K562 (cell line): ENCODE results near the gene DGKA. TPM values are rescaled to one million over a fixed set of nuclear protein-coding genes. Genes with fewer than 3 reads are reported as not detected.
A peak's percentile ranks its signal among the peaks of the same experiment; 100 is the strongest.

Source experiments
- ARNT ChIP-seq, 2 experiments: fragments of 450-650 bp; IDR thresholded peaks; 2 replicates each; pipeline ENCODE4 v1.6.1; 2016; ENCODE audit warnings: mild to moderate bottlenecking in 1 of 2
- BHLHE40 ChIP-seq: IDR thresholded peaks from 2 replicates; pipeline ENCODE4 v1.6.1; 2011; ENCODE audit warnings: low read length, improper control_type of control experiment
- CBFB ChIP-seq: sonication (generic); formaldehyde crosslinking; IDR thresholded peaks from 2 replicates; pipeline ENCODE4 v1.4.0; 2020; ENCODE audit warnings: mild to moderate bottlenecking, missing genetic modification reagents
- CBX1 ChIP-seq: sonication (generic); IDR thresholded peaks from 2 replicates; pipeline ENCODE4 v1.6.1; 2016; ENCODE audit warnings: antibody characterized with exemption, low read depth, mild to moderate bottlenecking
- CBX2 ChIP-seq: fragments of 200-600 bp; sonication (generic); IDR thresholded peaks from one replicate; pipeline ENCODE4 v1.6.1; 2012; ENCODE audit warnings: mild to moderate bottlenecking, low read length, inconsistent platforms; ENCODE audit not compliant: insufficient read depth, poor library complexity, severe bottlenecking
- HNRNPL ChIP-seq: fragments of 200-400 bp; formaldehyde crosslinking; IDR thresholded peaks from 2 replicates; pipeline ENCODE4 v1.6.1; 2017; ENCODE audit warnings: low read depth, mild to moderate bottlenecking, low read length
- KLF10 ChIP-seq: fragments of 250-450 bp; sonication (Bioruptor Pico); IDR thresholded peaks from 2 replicates; pipeline ENCODE4 v1.6.1; 2021; ENCODE audit warnings: matching md5 sums
- MAFF ChIP-seq: IDR thresholded peaks from 2 replicates; pipeline ENCODE4 v1.6.1; 2012; ENCODE audit warnings: low read length, improper control_type of control experiment
- MTA1 ChIP-seq: fragments of 450-650 bp; IDR thresholded peaks from 2 replicates; pipeline ENCODE4 v1.6.1; 2017; ENCODE audit warnings: borderline replicate concordance
- PHB2 ChIP-seq: fragments of 450-650 bp; IDR thresholded peaks from 2 replicates; pipeline ENCODE4 v1.6.1; 2017; ENCODE audit warnings: low read depth
- POLR3G ChIP-seq: IDR thresholded peaks from 2 replicates; pipeline ENCODE4 v1.6.1; 2011; ENCODE audit not compliant: insufficient read length, insufficient replicate concordance; ENCODE audit errors: extremely low read depth
- PRMT5 ChIP-seq: sonication (generic); formaldehyde crosslinking; IDR thresholded peaks from 2 replicates; pipeline ENCODE4 v1.5.0; 2020; ENCODE audit warnings: missing genetic modification reagents
- RBM15 ChIP-seq: fragments of 200-400 bp; formaldehyde crosslinking; IDR thresholded peaks from 2 replicates; pipeline ENCODE4 v1.6.1; 2018; ENCODE audit warnings: mild to moderate bottlenecking, low read length, moderate library complexity; ENCODE audit not compliant: insufficient read depth
- SIRT6 ChIP-seq: IDR thresholded peaks from one replicate; pipeline ENCODE4 v1.6.1; 2012; ENCODE audit warnings: low read depth, mild to moderate bottlenecking, control low read depth, inconsistent platforms, low read length, moderate library complexity
- WHSC1 ChIP-seq: IDR thresholded peaks from one replicate; pipeline ENCODE4 v1.6.1; 2012; ENCODE audit warnings: low read length, control low read depth, inconsistent platforms
- ZBTB17 ChIP-seq: fragments of 450-650 bp; formaldehyde crosslinking; IDR thresholded peaks from 2 replicates; pipeline ENCODE4 v1.4.0; 2020; ENCODE audit warnings: mild to moderate bottlenecking
- ZKSCAN3 ChIP-seq: fragments of 250-450 bp; sonication (Bioruptor Pico); IDR thresholded peaks from 2 replicates; pipeline ENCODE4 v1.4.0; 2020
- ZNF354B ChIP-seq: fragments of 250-450 bp; sonication (Bioruptor Pico); IDR thresholded peaks from 2 replicates; pipeline ENCODE4 v1.4.0; 2020
- ZNF384 ChIP-seq: IDR thresholded peaks from 2 replicates; pipeline ENCODE4 v1.6.1; 2012; ENCODE audit warnings: low read depth, low read length, improper control_type of control experiment
- ZNF586 ChIP-seq: fragments of 450-650 bp; formaldehyde crosslinking; conservative IDR thresholded peaks from 2 replicates; pipeline ENCODE4 v1.4.0; 2020; ENCODE audit warnings: mild to moderate bottlenecking, moderate library complexity
- ZNF699 ChIP-seq: fragments of 250-450 bp; sonication (Bioruptor Pico); IDR thresholded peaks from 2 replicates; pipeline ENCODE4 v1.8.0; 2021; ENCODE audit warnings: mild to moderate bottlenecking, moderate library complexity; ENCODE audit not compliant: insufficient replicate concordance
- ZNF76 ChIP-seq: fragments of 250-450 bp; sonication (Bioruptor Pico); IDR thresholded peaks from 2 replicates; pipeline ENCODE4 v1.4.0; 2020; ENCODE audit warnings: mild to moderate bottlenecking, moderate library complexity, borderline replicate concordance
- polyA plus RNA-seq, 8 experiments: library from polyadenylated mRNA; depleted of rRNA in 4 of 8; stranded (reverse) in 5 of 8; unstranded in 3 of 8; fragments of >200 nt; fragmentation: Nextera tagmentation in 2 of 8; fragmentation: Illumina TruSeq in 1 of 8; extraction: Ambion mirVana in 2 of 8; extraction: Trizol in 1 of 8; gene quantifications; 2 replicates each; pipeline versions ENCODE4 v1.2.1 to v1.2.3, GENCODE V29; 2011 to 2014; ENCODE audit warnings: inconsistent platforms in 1 of 8, missing spikeins in 1 of 8
- total RNA-seq, 7 experiments: library from RNA; depleted of rRNA in 6 of 7; stranded (reverse); fragments of >200 nt in 6 of 7; fragmentation: Illumina TruSeq in 2 of 7; extraction: Trizol in 2 of 7; gene quantifications; 2 replicates each; pipeline versions ENCODE4 v1.2.1 to v1.2.3, GENCODE V29; 2011 to 2021; ENCODE audit warnings: low replicate concordance in 1 of 7
- TF ChIP-seq, protein P1 (sequence below): fragments of 250-450 bp; sonication (Bioruptor Pico); IDR thresholded peaks from 2 replicates; pipeline ENCODE4 v1.5.0; 2021; ENCODE audit warnings: mild to moderate bottlenecking, borderline replicate concordance
- TF ChIP-seq, protein P2 (sequence below), 2 experiments: fragments of 450-650 bp in 1 of 2; sonication (generic) in 1 of 2; formaldehyde crosslinking; conservative IDR thresholded peaks; 2 replicates each; pipeline versions ENCODE4 v1.4.0 to v1.8.1; 2020 to 2022; ENCODE audit warnings: mild to moderate bottlenecking in 1 of 2, missing genetic modification reagents in 1 of 2
- TF ChIP-seq, protein P3 (sequence below): fragments of 450-650 bp; conservative IDR thresholded peaks from 2 replicates; pipeline ENCODE4 v1.6.1; 2016; ENCODE audit warnings: missing genetic modification characterization, low read depth, mild to moderate bottlenecking, missing compliant biosample characterization, moderate library complexity
- TF ChIP-seq, protein P4 (sequence below): fragments of 450-650 bp; formaldehyde crosslinking; IDR thresholded peaks from 2 replicates; pipeline ENCODE4 v1.4.0; 2020; ENCODE audit warnings: mild to moderate bottlenecking

DGKA gene
- total and polyA plus RNA-seq, 9 of the 15 experiments (the other 6 are each of a cell fraction or from before 2014, with no cell fraction given): 3.4 to 12.4 (median 6.2) TPM

DNA sequence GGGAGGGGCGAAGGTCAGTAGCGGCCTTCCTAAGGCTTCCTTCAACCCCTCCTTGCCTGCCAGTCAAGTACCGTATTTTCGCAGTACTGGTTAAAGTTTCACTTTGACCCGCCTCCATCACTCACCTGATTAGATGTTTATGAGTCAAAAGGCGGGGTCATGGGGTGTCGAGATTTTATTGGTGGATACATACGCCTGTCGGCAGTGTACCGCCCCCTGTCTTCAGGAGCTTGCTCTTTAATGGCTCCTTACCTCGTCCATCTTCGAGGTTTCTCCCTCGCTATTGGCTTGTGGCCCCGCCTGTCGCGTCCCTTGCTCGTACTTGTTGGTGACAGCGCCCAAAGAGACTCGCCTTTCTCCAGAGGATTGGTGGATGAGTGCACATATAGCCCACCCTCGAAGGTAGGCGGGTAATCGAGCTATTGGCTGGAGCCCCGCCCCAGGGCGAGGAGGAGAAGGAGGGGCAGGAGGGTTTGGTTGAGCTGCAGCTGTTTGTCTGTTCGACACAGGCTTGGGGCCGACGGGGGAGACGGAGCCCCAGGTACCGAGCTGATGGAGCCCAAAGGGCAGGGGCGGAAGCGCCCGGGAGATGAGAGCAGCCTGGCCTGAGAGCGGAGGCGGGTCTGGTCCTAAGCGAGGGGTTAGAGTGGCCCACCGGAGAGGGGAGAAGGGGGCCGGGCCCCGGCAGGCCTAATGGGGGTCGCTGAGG, 42.8 kb downstream of the DGKA start, which contains the start of gene RAB5B (continued):
- TF ChIP-seq, protein P1, sequence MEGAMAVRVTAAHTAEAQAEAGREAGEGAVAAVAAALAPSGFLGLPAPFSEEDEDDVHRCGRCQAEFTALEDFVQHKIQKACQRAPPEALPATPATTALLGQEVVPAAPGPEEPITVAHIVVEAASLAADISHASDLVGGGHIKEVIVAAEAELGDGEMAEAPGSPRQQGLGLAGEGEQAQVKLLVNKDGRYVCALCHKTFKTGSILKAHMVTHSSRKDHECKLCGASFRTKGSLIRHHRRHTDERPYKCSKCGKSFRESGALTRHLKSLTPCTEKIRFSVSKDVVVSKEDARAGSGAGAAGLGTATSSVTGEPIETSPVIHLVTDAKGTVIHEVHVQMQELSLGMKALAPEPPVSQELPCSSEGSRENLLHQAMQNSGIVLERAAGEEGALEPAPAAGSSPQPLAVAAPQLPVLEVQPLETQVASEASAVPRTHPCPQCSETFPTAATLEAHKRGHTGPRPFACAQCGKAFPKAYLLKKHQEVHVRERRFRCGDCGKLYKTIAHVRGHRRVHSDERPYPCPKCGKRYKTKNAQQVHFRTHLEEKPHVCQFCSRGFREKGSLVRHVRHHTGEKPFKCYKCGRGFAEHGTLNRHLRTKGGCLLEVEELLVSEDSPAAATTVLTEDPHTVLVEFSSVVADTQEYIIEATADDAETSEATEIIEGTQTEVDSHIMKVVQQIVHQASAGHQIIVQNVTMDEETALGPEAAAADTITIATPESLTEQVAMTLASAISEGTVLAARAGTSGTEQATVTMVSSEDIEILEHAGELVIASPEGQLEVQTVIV (CRISPR knock-in tag): no peak
- no peak for TF ChIP-seq ZNF354B
- TF ChIP-seq RBM15: no peak
- no peak for TF ChIP-seq ZNF586 (CRISPR knock-in tag)
- TF ChIP-seq MTA1: peak; percentile 86
- no peak for TF ChIP-seq HNRNPL
- no peak for TF ChIP-seq PHB2
- no peak for TF ChIP-seq CBX2
- TF ChIP-seq ZNF384: 0 out of 2 replicates have a peak, but pooled peaks have one; percentile 15
- TF ChIP-seq, protein P2, sequence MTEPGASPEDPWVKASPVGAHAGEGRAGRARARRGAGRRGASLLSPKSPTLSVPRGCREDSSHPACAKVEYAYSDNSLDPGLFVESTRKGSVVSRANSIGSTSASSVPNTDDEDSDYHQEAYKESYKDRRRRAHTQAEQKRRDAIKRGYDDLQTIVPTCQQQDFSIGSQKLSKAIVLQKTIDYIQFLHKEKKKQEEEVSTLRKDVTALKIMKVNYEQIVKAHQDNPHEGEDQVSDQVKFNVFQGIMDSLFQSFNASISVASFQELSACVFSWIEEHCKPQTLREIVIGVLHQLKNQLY (CRISPR knock-in tag; conservative IDR thresholded peaks at IDR 0.05): no peak
- peak; percentile 78 for TF ChIP-seq ZBTB17 (CRISPR knock-in tag)
- TF ChIP-seq ZNF699 (CRISPR knock-in tag): no peak
- no peak for TF ChIP-seq SIRT6
- peak; percentile 38 for TF ChIP-seq BHLHE40
- no peak for TF ChIP-seq POLR3G
- no peak for TF ChIP-seq MAFF
- TF ChIP-seq CBFB (CRISPR knock-in tag): no peak
- no peak for TF ChIP-seq ZNF76 (CRISPR knock-in tag)
- TF ChIP-seq, protein P3, sequence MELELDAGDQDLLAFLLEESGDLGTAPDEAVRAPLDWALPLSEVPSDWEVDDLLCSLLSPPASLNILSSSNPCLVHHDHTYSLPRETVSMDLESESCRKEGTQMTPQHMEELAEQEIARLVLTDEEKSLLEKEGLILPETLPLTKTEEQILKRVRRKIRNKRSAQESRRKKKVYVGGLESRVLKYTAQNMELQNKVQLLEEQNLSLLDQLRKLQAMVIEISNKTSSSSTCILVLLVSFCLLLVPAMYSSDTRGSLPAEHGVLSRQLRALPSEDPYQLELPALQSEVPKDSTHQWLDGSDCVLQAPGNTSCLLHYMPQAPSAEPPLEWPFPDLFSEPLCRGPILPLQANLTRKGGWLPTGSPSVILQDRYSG: no peak
- TF ChIP-seq CBX1: no peak
- no peak for TF ChIP-seq ZKSCAN3 (CRISPR knock-in tag)
- no peak for TF ChIP-seq ARNT (IDR thresholded peaks at IDR 0.05)
- TF ChIP-seq WHSC1: no peak
- TF ChIP-seq PRMT5 (CRISPR knock-in tag): no peak
- TF ChIP-seq, protein P4, sequence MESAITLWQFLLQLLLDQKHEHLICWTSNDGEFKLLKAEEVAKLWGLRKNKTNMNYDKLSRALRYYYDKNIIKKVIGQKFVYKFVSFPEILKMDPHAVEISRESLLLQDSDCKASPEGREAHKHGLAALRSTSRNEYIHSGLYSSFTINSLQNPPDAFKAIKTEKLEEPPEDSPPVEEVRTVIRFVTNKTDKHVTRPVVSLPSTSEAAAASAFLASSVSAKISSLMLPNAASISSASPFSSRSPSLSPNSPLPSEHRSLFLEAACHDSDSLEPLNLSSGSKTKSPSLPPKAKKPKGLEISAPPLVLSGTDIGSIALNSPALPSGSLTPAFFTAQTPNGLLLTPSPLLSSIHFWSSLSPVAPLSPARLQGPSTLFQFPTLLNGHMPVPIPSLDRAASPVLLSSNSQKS (CRISPR knock-in tag): no peak
- no peak for TF ChIP-seq KLF10 (CRISPR knock-in tag)
